HG02798 (cell line): Measurements from ENCODE around the gene CDKL2.
A peak's percentile ranks its signal among the peaks of the same experiment; 100 is the strongest.
"Not testable (repeated sequence)": the region's sequence is repeated elsewhere in the genome, so short reads cannot be mapped to it uniquely, and the experiment has no call there.

Experiments
- ATAC-seq: cut with Tn5 transposase; IDR thresholded peaks from one replicate; pipeline ENCODE4 v1.9.1; 2021; ENCODE audit warnings: mild to moderate bottlenecking; ENCODE audit not compliant: unreplicated experiment, poor library complexity

Gene CDKL2

GRCh38 chr4:75557696-75558095, 72.6 kb downstream of the CDKL2 start:
- no peak for ATAC-seq

DNA sequence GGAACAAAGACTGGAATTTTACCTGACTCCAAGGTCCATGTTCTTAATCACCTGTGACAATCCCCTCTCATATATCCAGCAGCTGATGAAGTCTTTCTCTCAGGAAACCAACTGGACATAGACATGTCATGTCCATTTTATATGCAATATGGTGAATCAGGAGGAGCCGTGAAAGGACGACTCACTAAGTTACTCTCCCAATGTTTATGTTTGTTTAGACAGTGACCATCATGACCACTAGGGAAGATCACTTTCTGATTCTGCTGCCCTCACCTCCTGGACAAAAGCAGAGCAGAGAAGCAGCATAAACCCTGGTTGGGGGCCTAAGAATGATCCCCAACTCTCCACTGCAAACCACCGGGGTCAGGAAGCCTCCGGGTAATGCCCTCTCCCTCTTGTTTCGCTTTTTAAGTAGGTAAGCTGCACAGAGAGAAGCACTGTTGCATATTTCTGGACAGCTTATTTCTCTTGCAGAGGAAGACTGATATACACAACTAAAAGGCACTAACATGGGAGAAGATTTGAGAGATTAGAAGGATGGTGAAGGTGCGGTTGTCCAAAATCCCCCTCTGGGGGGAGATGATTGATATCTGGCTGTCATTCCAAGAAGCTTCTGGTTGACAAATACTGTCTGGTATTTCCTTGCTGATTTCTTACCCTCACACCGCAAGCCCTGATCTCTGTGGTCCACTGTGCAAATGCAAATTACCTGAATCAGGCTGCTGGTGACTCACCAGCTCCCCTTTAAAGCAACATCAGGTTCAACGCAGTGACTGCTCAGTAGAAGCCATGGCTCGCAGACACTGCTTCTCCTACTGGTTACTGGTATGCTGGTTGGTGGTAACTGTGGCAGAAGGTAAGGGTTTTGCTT, 74.8 kb downstream of the CDKL2 start, which contains the start of gene ODAPH:
ODAPH (plus strand) TSS at position 773 of the 871 bp plus-strand sequence; CDS start at position 790, 17 bp downstream.
- peak; percentile 98 for ATAC-seq

DNA sequence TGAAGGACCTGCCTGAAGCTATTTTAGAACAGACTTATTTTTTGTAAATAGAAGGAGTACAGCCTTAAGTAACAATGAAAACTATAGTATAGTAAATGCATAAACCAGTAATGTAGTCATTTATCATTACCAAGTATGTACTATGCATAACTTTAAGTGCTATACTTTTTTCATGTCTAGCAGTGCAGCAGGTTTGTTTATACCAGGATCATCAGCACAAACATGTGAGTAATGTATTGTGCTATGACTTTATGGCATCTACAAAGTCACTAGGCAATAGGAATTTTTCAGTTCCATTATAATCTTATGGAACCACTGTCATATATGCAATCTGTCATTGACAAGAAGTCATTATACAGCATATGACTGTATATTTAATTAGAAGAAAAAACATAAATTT, 77.9 kb downstream of the CDKL2 start:
- no peak for ATAC-seq

GRCh38 chr4:75549019-75549418, 81.3 kb downstream of the CDKL2 start:
- no peak for ATAC-seq

- ATAC-seq: no peak
Measured at GRCh38 chr4:75547647-75548387, 82.5 kb downstream of the CDKL2 start.

DNA sequence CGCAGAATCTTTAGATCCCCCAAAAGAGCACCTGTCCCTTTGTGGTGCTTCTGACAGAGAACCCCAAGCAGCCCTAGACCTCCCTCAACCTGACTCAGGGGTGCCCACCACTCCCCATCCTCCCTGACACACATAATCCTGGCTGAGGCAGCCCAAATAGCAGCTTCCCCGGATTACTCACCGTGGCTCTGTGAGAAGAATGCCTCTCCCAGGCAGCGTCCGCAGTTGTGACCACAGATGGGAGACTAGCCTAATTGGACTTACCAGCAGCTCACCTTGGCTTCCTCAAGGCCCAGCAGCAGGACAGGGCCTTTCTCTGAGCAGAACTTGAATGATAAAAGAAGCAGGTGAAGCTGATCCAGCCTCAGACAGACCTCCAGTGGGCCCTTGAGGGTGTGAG, 84.8 kb downstream of the CDKL2 start:
- no peak for ATAC-seq

DNA sequence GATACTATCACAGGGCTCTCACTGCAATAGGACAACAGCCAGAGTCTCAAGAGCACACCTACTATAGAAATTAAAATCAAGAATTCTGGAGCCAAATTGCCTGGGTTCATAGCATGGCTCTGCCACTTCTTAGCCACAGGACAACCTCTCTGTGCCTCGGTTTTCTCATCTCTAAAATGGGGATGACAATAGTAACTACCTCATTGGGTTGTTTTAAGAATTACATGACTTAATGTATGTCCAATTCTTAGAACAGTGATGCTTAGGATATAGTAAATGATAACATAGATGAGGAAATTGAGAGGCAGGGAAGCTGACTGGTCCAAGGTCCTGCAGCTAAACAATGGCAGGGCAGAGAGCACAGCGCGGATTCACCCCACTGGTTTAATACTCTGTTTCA, 85.5 kb downstream of the CDKL2 start:
- no peak for ATAC-seq

DNA sequence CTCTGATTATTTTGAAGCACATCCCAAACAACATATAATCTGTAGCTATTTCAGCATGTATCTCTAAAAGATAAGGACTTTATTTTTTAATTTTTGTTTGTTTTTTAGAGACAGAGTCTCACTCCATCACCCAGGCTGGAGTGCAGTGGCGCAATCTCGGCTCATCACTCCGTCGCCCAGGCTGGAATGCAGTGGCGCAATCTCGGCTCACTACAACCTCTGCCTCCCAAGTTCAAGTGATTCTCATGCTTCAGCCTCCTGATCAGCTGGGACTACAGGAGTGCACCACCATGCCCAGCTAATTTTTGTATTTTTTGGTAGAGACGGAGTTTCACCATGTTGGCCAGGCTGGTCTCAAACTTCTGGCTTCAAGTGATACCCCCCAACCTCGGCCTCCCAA, 86.1 kb downstream of the CDKL2 start:
- not testable (repeated sequence) for ATAC-seq

GRCh38 chr4:75542824-75543223, 87.5 kb downstream of the CDKL2 start:
- no peak for ATAC-seq

DNA sequence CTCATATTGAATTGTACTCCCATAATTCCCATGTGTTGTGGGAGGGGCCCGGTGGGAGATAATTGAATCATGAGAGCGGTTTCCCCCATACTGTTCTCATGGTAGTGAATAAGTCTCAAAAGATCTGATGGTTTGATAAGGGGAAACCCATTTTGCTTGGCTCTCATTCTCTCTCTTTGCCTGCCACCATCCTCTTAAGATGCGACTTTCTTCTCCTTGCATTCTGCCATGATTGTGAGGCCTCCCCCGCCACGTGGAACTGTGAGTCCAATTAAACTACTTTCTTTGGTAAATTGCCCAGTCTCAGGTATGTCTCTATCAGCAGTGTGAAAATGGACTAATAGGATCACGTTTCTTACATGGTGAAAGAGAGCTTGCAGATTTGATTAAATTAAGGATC, 93.0 kb downstream of the CDKL2 start:
- ATAC-seq: not testable (repeated sequence)

DNA sequence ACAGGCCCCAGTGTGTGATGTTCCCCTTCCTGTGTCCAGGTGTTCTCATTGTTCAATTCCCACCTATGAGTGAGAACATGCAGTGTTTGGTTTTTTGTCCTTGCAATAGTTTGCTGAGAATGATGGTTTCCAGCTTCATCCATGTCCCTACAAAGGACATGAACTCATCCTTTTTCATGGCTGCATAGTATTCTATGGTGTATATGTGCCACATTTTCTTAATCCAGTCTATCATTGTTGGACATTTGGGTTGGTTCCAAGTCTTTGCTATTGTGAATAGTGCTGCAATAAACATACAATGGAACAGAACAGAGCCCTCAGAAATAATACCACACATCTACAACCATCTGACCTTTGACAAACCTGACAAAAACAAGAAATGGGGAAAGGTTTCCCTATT, 96.4 kb downstream of the CDKL2 start:
- not testable (repeated sequence) for ATAC-seq

- ATAC-seq: not testable (repeated sequence)
Measured at GRCh38 chr4:75533339-75533887, 96.9 kb downstream of the CDKL2 start.

- not testable (repeated sequence) for ATAC-seq
Measured at GRCh38 chr4:75531536-75532143, 98.7 kb downstream of the CDKL2 start.

- ATAC-seq: no peak
Measured at GRCh38 chr4:75530556-75531322, 99.6 kb downstream of the CDKL2 start.
